C4-2B (cell line): ENCODE data around the gene GPR146.

Experiments used
- CTCF ChIP-seq: fragments of 450-650 bp; conservative IDR thresholded peaks from 2 replicates; pipeline ENCODE4 v1.5.1; 2017; ENCODE audit warnings: mild to moderate bottlenecking
- ZFX ChIP-seq: fragments of 450-650 bp; IDR thresholded peaks from 2 replicates; pipeline ENCODE4 v1.6.1; 2017

DNA sequence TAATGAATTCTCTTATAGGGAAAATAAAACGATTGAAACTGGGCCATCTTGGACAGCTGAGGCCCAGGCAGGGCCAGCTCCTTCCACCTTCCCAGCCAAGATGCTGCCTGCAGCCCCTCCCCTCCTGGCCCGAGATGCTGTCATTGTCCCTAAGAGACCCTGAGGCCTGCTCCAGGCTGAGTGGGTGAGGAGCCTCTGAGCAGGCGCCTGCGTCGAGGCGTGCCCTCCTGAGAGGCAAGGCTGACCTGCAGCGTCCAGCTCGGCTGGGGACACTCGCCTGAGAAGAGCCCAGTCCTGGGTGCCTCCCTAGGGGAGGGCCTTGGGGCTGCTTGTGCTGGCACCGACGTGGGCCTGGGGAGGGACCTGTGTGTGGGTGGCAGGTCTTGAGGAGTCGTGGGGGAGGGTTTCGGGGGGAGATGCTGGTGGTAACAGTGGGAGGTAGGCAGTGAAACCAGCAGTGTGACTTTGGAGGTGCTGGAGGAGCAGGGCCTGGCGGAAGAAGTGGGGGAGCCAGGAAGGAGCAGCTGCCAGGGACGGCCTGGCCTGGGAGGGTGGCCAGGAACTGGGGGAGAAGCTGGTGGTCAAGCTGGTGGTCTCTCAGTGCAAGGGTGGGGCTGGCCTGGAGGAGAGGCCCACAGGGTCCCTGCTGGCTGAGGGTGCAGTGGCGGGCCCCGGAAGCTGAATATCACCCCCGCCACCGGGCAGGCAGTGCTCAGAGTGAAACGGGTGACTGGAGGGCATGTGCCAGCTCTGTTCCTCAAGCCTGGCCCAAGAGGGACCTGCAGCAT is 7.9 kb downstream of the GPR146 start:
- TF ChIP-seq CTCF (no peak), ZFX (no peak)
